ENCODE measurements around the gene PKDCC.

GRCh38 chr2:42106257-42106816, 58.5 kb downstream of the PKDCC start:
- no peak for TF ChIP-seq EZH2 (IDR thresholded peaks at IDR 0.05; ENCODE audit: borderline replicate concordance, low read depth, low read length, poor library complexity, severe bottlenecking)
- no peak for TF ChIP-seq CTCF (conservative IDR thresholded peaks at IDR 0.05; ENCODE audit: low read depth, low read length)
